ENCODE measurements around the gene MIEF2. TPM values are rescaled to one million over a fixed set of nuclear protein-coding genes. Genes with fewer than 3 reads are reported as not detected.
A peak's percentile ranks its signal among the peaks of the same experiment; 100 is the strongest.

The MIEF2 gene
- total RNA-seq, 4 donors from 2014 or later = 10.8 to 19.0 (median 12.5) TPM

DNA sequence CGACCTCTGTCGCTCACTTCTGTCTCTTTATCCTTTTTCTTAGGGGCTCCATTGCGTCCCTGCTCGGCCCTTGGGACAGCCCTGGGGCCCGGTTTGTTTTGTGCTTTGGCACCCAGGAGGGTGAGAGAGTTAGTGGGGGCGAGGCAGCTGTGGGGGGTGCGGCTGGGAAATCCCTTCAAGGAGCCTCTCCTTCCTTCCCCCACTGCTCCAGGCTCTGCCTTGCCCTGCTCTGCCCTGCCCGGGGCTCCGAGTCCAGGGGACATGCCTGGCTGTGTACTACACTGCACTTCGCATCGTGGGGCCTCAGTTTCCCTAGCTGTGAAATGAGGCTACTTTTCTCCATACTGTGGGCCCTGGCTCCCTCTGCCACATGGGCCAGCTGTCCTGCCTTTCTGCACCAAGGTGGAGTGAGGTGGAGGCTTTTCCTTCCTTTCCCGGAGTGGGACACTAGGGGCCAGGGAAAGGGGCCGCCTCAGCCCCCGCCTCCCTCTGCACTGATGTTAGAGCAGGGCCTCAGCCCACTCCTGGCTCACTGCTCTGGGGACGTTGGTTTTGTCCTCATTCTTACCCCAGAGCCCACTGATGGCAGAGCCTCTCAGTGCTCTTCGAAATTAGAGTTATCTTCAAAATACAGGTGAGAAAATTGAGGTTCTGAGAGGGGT lies 34.0 kb upstream of the MIEF2 start:
- Histone ChIP-seq H3K27me3 (no peaks in the 10 kb centered on the region), H3K27ac (peak overlapping the region in 2 of 4 donors; percentile 62 to 66), H3K36me3 (no peaks in the 10 kb centered on the region), H3K4me1 (peaks cover 0 to 37% (median 15%) of the 10 kb centered on the region in 3 donors), H3K9me3 (no peaks in the 10 kb centered on the region), H3K4me3 (peak overlapping the region; percentile 39 to 65)
- TF ChIP-seq, protein P1, sequence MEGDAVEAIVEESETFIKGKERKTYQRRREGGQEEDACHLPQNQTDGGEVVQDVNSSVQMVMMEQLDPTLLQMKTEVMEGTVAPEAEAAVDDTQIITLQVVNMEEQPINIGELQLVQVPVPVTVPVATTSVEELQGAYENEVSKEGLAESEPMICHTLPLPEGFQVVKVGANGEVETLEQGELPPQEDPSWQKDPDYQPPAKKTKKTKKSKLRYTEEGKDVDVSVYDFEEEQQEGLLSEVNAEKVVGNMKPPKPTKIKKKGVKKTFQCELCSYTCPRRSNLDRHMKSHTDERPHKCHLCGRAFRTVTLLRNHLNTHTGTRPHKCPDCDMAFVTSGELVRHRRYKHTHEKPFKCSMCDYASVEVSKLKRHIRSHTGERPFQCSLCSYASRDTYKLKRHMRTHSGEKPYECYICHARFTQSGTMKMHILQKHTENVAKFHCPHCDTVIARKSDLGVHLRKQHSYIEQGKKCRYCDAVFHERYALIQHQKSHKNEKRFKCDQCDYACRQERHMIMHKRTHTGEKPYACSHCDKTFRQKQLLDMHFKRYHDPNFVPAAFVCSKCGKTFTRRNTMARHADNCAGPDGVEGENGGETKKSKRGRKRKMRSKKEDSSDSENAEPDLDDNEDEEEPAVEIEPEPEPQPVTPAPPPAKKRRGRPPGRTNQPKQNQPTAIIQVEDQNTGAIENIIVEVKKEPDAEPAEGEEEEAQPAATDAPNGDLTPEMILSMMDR (IDR thresholded peaks at IDR 0.05) = no peak
- TF ChIP-seq POLR2A (IDR thresholded peaks at IDR 0.05) (no peak), POLR2AphosphoS5 (IDR thresholded peaks at IDR 0.05) (no peak), EP300 (IDR thresholded peaks at IDR 0.05) (no peak)
- WGBS, 2 donors (ENCODE audit: low coverage in 1 of 2) = 13 to 58% methylated on average over 3 to 11 of the region's 16 CpGs
- ATAC-seq = no peak

DNA sequence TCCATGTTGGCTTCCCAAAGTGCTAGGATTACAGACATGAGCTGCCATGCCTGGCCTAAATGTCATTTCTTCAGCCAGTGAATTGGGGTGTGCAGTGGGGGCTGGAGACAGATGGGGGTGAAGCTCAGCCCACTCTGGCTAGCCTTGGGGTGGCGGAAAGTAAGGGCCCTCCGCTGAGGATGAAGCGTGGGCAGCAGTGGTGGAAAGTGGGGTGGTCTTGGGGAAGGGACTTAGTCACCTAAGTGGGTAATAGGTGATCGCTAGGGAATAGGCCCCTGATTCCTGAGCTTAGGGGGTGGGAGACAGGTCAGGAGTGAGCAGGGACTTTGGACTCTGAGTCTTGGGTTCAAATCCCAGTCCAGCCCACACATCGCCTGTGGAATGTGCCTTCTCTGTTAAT lies 32.8 kb upstream of the MIEF2 start:
- no peak for TF ChIP-seq EP300 (IDR thresholded peaks at IDR 0.05)
- no peak for TF ChIP-seq POLR2A (IDR thresholded peaks at IDR 0.05)
- TF ChIP-seq, protein P1 (IDR thresholded peaks at IDR 0.05) = no peak
- no peak for TF ChIP-seq POLR2AphosphoS5 (IDR thresholded peaks at IDR 0.05)
- WGBS, 2 donors (ENCODE audit: low coverage in 1 of 2) = no CpG with 5 or more reads among the region's 5 CpGs

DNA sequence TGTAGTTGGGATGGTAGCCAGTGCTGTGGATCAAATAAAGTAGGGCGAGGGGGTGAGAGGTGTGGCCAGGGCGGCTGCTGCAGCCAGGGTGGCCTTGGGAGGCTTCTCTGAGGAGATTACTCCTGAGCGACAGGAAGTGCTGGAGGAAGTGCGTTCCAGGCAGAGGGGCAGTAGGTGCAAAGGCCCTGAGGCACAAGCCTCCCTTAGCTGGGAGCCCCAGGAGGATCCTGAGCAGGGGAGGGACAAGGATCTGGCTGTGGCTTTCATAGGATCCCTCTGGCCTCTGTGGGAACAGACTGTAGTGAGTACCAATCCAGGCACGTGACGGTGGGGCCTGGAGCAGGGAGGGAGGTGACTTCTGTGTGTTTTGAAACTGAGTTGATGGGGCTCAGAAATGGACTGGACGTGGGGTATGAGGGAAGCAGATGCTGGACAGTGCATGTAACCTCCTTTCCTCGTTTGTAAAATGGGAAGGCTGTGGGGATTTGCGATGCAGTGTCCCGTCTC lies 32.2 kb upstream of the MIEF2 start:
- H3K4me3 ChIP-seq = no peak overlapping the region
- TF ChIP-seq POLR2AphosphoS5 (IDR thresholded peaks at IDR 0.05) = no peak
- TF ChIP-seq, protein P1 (IDR thresholded peaks at IDR 0.05) = no peak
- TF ChIP-seq EP300 (IDR thresholded peaks at IDR 0.05) = no peak
- TF ChIP-seq POLR2A (IDR thresholded peaks at IDR 0.05) = no peak
- H3K4me1 ChIP-seq = peaks cover 0 to 37% (median 15%) of the 10 kb centered on the region in 3 donors
- H3K27me3 ChIP-seq = no peaks in the 10 kb centered on the region
- 82 to 93% methylated on average over 6 to 7 of the region's 10 CpGs for WGBS, 2 donors (ENCODE audit: low coverage in 1 of 2)
- no peaks in the 10 kb centered on the region for H3K9me3 ChIP-seq
- H3K36me3 ChIP-seq = peaks cover 0 to 13% of the 10 kb centered on the region in 2 donors
- no peak for ATAC-seq
- no peak overlapping the region for H3K27ac ChIP-seq

More for the DNA sequence above, 32.8 kb upstream of the MIEF2 start:
- Histone ChIP-seq H3K27me3 (no peaks in the 10 kb centered on the region), H3K36me3 (peaks cover 0 to 7% of the 10 kb centered on the region in 2 donors), H3K4me1 (peaks cover 0 to 37% (median 15%) of the 10 kb centered on the region in 3 donors), H3K27ac (no peak overlapping the region), H3K9me3 (no peaks in the 10 kb centered on the region), H3K4me3 (no peak overlapping the region)
- no peak for ATAC-seq

DNA sequence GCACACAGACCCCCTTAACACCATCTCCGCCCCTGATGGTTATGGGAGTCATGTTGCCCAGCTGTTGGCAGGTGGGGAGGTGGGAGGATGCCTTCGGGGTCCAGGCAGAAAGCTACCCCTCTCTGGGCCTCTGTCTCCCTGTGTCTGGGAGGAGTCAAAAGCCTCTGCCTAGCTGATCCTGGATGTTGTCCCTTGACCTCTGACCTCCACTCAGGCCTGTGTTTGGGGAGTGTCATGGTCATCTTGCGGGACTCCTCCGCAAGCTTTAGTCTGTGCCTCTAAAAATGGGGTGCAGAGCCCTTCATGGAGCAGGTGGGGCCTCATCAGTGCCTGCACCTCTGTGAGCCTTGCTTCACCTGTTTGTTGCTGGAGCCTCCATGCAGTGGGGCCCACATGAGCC lies 31.2 kb upstream of the MIEF2 start:
- no peaks in the 10 kb centered on the region for H3K27me3 ChIP-seq
- peaks cover 0 to 37% (median 12%) of the 10 kb centered on the region in 3 donors for H3K4me1 ChIP-seq
- 60% methylated on average over 2 of the region's 4 CpGs; no CpG with 5 or more reads in 1 of the 2 donors for WGBS, 2 donors (ENCODE audit: low coverage in 1 of 2)
- no peak overlapping the region for H3K4me3 ChIP-seq
- H3K27ac ChIP-seq = no peak overlapping the region
- H3K36me3 ChIP-seq = peaks cover 0 to 23% of the 10 kb centered on the region in 2 donors
- TF ChIP-seq POLR2A (IDR thresholded peaks at IDR 0.05) (no peak), POLR2AphosphoS5 (IDR thresholded peaks at IDR 0.05) (no peak), EP300 (IDR thresholded peaks at IDR 0.05) (no peak)
- no peaks in the 10 kb centered on the region for H3K9me3 ChIP-seq
- no peak for ATAC-seq

DNA sequence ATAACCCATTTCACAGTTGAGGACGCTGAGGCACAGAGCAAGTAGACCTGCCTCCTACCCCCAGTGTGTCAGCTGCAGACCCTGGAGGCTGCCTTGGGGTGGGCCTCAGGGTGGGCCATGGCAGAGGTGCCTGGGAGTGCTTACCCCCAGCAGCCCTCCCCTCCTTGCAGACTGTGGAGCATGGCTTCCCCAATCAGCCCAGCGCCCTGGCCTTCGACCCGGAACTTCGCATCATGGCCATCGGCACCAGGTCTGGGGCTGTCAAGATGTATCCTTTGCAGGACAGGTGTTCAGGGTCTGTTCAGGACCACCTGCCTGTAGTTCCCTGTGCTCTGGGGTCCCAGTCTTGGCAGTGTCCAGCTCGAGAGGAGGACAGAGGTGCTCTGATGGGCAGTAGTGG lies 30.7 kb upstream of the MIEF2 start:
- peaks cover 0 to 32% (median 12%) of the 10 kb centered on the region in 3 donors for H3K4me1 ChIP-seq
- no peaks in the 10 kb centered on the region for H3K27me3 ChIP-seq
- no peak for TF ChIP-seq EP300 (IDR thresholded peaks at IDR 0.05)
- no peak for TF ChIP-seq POLR2A (IDR thresholded peaks at IDR 0.05)
- TF ChIP-seq, protein P1 (IDR thresholded peaks at IDR 0.05) = no peak
- no peak for TF ChIP-seq POLR2AphosphoS5 (IDR thresholded peaks at IDR 0.05)
- H3K9me3 ChIP-seq = no peaks in the 10 kb centered on the region
- H3K36me3 ChIP-seq = peaks cover 0 to 28% of the 10 kb centered on the region in 2 donors
- H3K27ac ChIP-seq = no peak overlapping the region
- ATAC-seq = no peak
- no peak overlapping the region for H3K4me3 ChIP-seq
- 60% methylated on average over 1 of the region's 7 CpGs; no CpG with 5 or more reads in 1 of the 2 donors for WGBS, 2 donors (ENCODE audit: low coverage in 1 of 2)
